ENCODE results near the gene TMEM63A. TPM values are rescaled to one million over a fixed set of nuclear protein-coding genes. Genes with fewer than 3 reads are reported as not detected.
A peak's percentile ranks its signal among the peaks of the same experiment; 100 is the strongest.

Gene TMEM63A
- total RNA-seq, 1 experiment from 2014 or later = 4.5 TPM

GRCh38 chr1:225886159-225887029, 4.2 kb upstream of the TMEM63A start:
- DNase-seq (ENCODE audit: low read depth) = no peak

GRCh38 chr1:225885336-225885735, 3.2 kb upstream of the TMEM63A start:
- no peak for DNase-seq (ENCODE audit: low read depth)

GRCh38 chr1:225883616-225884265, 1.6 kb upstream of the TMEM63A start:
- no peak for DNase-seq (ENCODE audit: low read depth)

GRCh38 chr1:225882694-225883615, 775 bp upstream of the TMEM63A start:
- peak; percentile 50 for DNase-seq (ENCODE audit: low read depth)

GRCh38 chr1:225881081-225881958, 860 bp downstream of the TMEM63A start:
- DNase-seq (ENCODE audit: low read depth) = peak; percentile 75

GRCh38 chr1:225880636-225881035, 1.5 kb downstream of the TMEM63A start:
- DNase-seq (ENCODE audit: low read depth) = no peak

GRCh38 chr1:225880222-225880588, 2.0 kb downstream of the TMEM63A start:
- no peak for DNase-seq (ENCODE audit: low read depth)

GRCh38 chr1:225879521-225880221, 2.5 kb downstream of the TMEM63A start:
- no peak for DNase-seq (ENCODE audit: low read depth)

GRCh38 chr1:225878282-225878681, 3.9 kb downstream of the TMEM63A start:
- DNase-seq (ENCODE audit: low read depth) = no peak

- no peak for DNase-seq (ENCODE audit: low read depth)
Observed at GRCh38 chr1:225877580-225877979, 4.6 kb downstream of the TMEM63A start.

- DNase-seq (ENCODE audit: low read depth) = no peak
Observed at GRCh38 chr1:225876900-225877510, 5.2 kb downstream of the TMEM63A start.

GRCh38 chr1:225875044-225875815, 7.0 kb downstream of the TMEM63A start:
- DNase-seq (ENCODE audit: low read depth) = no peak

- DNase-seq (ENCODE audit: low read depth) = no peak
Observed at GRCh38 chr1:225874431-225874830, 7.7 kb downstream of the TMEM63A start.

- DNase-seq (ENCODE audit: low read depth) = no peak
Observed at GRCh38 chr1:225873281-225873850, 8.8 kb downstream of the TMEM63A start.

- DNase-seq (ENCODE audit: low read depth) = no peak
Observed at GRCh38 chr1:225872075-225872430, 10.1 kb downstream of the TMEM63A start.

GRCh38 chr1:225871359-225872074, 10.7 kb downstream of the TMEM63A start:
- DNase-seq (ENCODE audit: low read depth) = no peak

GRCh38 chr1:225870911-225871310, 11.3 kb downstream of the TMEM63A start:
- DNase-seq (ENCODE audit: low read depth) = no peak

- no peak for DNase-seq (ENCODE audit: low read depth)
Observed at GRCh38 chr1:225868631-225869330, 13.4 kb downstream of the TMEM63A start.
